ENCODE data around the gene PC.

- TF ChIP-seq, protein P1, sequence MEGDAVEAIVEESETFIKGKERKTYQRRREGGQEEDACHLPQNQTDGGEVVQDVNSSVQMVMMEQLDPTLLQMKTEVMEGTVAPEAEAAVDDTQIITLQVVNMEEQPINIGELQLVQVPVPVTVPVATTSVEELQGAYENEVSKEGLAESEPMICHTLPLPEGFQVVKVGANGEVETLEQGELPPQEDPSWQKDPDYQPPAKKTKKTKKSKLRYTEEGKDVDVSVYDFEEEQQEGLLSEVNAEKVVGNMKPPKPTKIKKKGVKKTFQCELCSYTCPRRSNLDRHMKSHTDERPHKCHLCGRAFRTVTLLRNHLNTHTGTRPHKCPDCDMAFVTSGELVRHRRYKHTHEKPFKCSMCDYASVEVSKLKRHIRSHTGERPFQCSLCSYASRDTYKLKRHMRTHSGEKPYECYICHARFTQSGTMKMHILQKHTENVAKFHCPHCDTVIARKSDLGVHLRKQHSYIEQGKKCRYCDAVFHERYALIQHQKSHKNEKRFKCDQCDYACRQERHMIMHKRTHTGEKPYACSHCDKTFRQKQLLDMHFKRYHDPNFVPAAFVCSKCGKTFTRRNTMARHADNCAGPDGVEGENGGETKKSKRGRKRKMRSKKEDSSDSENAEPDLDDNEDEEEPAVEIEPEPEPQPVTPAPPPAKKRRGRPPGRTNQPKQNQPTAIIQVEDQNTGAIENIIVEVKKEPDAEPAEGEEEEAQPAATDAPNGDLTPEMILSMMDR (IDR thresholded peaks at IDR 0.05; ENCODE audit: low read length): no peak
- no peak for TF ChIP-seq EZH2 (optimal IDR thresholded peaks at IDR 0.05; ENCODE audit: low read depth, low read length)
Measured at GRCh38 chr11:66848671-66849500, 109.3 kb downstream of the PC start.

Measured in MM.1S (cell line).